ENCODE measurements around the gene MIDN. TPM values are rescaled to one million over a fixed set of nuclear protein-coding genes. Genes with fewer than 3 reads are reported as not detected.

The MIDN gene
- polyA plus RNA-seq, 1 donor from 2014 or later: 24.8 TPM

DNA sequence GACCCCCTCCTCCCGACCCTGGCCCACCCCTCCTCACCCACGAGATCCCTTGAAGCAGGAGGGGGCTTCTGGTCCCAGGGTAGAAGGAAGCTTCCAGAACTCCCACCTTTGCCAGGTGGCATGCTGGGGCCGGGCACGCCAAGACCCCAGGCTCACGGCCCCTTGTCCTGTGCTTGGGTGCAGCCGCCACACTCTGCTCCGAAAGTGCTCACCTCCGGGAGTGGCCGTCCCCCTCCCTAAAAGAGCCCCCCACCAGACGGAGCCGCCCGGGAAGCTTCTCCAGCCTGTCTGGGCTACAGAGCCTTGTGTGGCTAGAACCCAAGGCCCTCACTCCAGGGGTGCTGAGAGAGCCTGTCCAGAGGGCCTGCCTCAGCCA, 35.5 kb downstream of the MIDN start:
- no peaks in the 10 kb centered on the region for H3K36me3 ChIP-seq (ENCODE audit: insufficient read depth, low read length)
- no peak overlapping the region for H3K4me3 ChIP-seq (ENCODE audit: low read length)
- H3K9me2 ChIP-seq (ENCODE audit: insufficient read depth, low read length): no peaks in the 10 kb centered on the region
- no peak overlapping the region for H3K27ac ChIP-seq (ENCODE audit: low read length)
- TF ChIP-seq POLR2AphosphoS5 (IDR thresholded peaks at IDR 0.05) (no peak), EP300 (conservative IDR thresholded peaks at IDR 0.05; ENCODE audit: poor library complexity, severe bottlenecking) (no peak), SMC3 (conservative IDR thresholded peaks at IDR 0.05; ENCODE audit: poor library complexity) (no peak), TAF1 (IDR thresholded peaks at IDR 0.05; ENCODE audit: low read depth) (no peak), MXI1 (conservative IDR thresholded peaks at IDR 0.05; ENCODE audit: poor library complexity, severe bottlenecking) (no peak), EZH2 (IDR thresholded peaks at IDR 0.05; ENCODE audit: borderline replicate concordance, insufficient read depth, low read length, poor library complexity, severe bottlenecking) (no peak), RAD21 (conservative IDR thresholded peaks at IDR 0.05) (no peak)
- TF ChIP-seq, protein P1, sequence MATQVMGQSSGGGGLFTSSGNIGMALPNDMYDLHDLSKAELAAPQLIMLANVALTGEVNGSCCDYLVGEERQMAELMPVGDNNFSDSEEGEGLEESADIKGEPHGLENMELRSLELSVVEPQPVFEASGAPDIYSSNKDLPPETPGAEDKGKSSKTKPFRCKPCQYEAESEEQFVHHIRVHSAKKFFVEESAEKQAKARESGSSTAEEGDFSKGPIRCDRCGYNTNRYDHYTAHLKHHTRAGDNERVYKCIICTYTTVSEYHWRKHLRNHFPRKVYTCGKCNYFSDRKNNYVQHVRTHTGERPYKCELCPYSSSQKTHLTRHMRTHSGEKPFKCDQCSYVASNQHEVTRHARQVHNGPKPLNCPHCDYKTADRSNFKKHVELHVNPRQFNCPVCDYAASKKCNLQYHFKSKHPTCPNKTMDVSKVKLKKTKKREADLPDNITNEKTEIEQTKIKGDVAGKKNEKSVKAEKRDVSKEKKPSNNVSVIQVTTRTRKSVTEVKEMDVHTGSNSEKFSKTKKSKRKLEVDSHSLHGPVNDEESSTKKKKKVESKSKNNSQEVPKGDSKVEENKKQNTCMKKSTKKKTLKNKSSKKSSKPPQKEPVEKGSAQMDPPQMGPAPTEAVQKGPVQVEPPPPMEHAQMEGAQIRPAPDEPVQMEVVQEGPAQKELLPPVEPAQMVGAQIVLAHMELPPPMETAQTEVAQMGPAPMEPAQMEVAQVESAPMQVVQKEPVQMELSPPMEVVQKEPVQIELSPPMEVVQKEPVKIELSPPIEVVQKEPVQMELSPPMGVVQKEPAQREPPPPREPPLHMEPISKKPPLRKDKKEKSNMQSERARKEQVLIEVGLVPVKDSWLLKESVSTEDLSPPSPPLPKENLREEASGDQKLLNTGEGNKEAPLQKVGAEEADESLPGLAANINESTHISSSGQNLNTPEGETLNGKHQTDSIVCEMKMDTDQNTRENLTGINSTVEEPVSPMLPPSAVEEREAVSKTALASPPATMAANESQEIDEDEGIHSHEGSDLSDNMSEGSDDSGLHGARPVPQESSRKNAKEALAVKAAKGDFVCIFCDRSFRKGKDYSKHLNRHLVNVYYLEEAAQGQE (IDR thresholded peaks at IDR 0.05; ENCODE audit: borderline replicate concordance): no peak
- TF ChIP-seq, protein P2, sequence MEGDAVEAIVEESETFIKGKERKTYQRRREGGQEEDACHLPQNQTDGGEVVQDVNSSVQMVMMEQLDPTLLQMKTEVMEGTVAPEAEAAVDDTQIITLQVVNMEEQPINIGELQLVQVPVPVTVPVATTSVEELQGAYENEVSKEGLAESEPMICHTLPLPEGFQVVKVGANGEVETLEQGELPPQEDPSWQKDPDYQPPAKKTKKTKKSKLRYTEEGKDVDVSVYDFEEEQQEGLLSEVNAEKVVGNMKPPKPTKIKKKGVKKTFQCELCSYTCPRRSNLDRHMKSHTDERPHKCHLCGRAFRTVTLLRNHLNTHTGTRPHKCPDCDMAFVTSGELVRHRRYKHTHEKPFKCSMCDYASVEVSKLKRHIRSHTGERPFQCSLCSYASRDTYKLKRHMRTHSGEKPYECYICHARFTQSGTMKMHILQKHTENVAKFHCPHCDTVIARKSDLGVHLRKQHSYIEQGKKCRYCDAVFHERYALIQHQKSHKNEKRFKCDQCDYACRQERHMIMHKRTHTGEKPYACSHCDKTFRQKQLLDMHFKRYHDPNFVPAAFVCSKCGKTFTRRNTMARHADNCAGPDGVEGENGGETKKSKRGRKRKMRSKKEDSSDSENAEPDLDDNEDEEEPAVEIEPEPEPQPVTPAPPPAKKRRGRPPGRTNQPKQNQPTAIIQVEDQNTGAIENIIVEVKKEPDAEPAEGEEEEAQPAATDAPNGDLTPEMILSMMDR (IDR thresholded peaks at IDR 0.05; ENCODE audit: poor library complexity, severe bottlenecking): no peak
- no peak overlapping the region for H2AFZ ChIP-seq (ENCODE audit: low read depth, low read length)
- H3K27me3 ChIP-seq (ENCODE audit: insufficient read depth, low read depth, low read length): no peaks in the 10 kb centered on the region
- no peak overlapping the region for H3K9ac ChIP-seq (ENCODE audit: low read length)
- H3K9me3 ChIP-seq (ENCODE audit: low read length): no peaks in the 10 kb centered on the region
- H3K79me2 ChIP-seq (replicated peaks; ENCODE audit: insufficient read depth, low read length): peaks cover 22% of the 10 kb centered on the region
- H3F3A ChIP-seq (ENCODE audit: insufficient read depth, low read length, poor library complexity, severe bottlenecking): no peaks in the 10 kb centered on the region
- no peaks in the 10 kb centered on the region for H4K20me1 ChIP-seq (ENCODE audit: insufficient read depth)
- no peak overlapping the region for H3K4me2 ChIP-seq (ENCODE audit: low read length)

DNA sequence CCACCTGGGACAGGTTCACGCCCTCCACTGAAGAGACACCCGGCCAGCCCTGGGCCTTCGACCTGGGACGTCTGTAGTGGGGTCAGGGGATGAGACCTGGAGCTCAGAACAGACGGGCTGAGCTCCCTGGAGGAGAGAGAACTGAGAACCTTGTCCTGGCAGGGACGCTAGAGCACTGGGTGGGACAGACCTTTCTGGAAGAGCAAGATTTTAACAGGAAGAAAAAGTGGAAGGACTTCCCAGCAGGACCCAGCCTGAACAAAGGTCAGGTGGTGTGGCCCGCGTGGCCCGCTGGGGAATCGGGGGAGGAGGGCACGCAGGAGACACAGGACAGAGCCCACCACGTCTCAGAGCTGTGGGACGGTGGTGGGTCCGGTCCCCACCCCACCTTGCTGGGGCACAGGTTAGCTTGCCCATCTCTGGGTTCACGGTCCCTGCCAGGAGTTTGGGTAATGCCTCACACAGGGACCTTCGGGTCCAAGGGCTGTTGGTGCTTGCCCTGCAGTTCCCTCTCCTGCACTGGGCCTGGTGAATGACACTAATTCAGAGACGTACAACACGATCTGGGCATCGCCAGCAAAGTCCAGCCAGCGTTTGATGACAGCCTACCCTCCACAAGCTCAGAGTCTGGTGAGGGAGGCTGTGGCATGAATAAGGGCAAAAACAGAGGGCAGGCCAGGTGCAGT, 36.1 kb downstream of the MIDN start:
- Histone ChIP-seq H3F3A (ENCODE audit: insufficient read depth, low read length, poor library complexity, severe bottlenecking) (no peaks in the 10 kb centered on the region), H3K9ac (ENCODE audit: low read length) (no peak overlapping the region), H3K4me2 (ENCODE audit: low read length) (no peak overlapping the region), H3K9me2 (ENCODE audit: insufficient read depth, low read length) (no peaks in the 10 kb centered on the region), H3K4me3 (ENCODE audit: low read length) (no peak overlapping the region), H3K27me3 (ENCODE audit: insufficient read depth, low read depth, low read length) (no peaks in the 10 kb centered on the region), H3K27ac (ENCODE audit: low read length) (no peak overlapping the region), H4K20me1 (ENCODE audit: insufficient read depth) (no peaks in the 10 kb centered on the region), H3K9me3 (ENCODE audit: low read length) (no peaks in the 10 kb centered on the region), H3K79me2 (replicated peaks; ENCODE audit: insufficient read depth, low read length) (peaks cover 22% of the 10 kb centered on the region), H2AFZ (ENCODE audit: low read depth, low read length) (no peak overlapping the region), H3K36me3 (ENCODE audit: insufficient read depth, low read length) (no peaks in the 10 kb centered on the region)
- TF ChIP-seq POLR2AphosphoS5 (IDR thresholded peaks at IDR 0.05) (no peak), MXI1 (conservative IDR thresholded peaks at IDR 0.05; ENCODE audit: poor library complexity, severe bottlenecking) (no peak), EZH2 (IDR thresholded peaks at IDR 0.05; ENCODE audit: borderline replicate concordance, insufficient read depth, low read length, poor library complexity, severe bottlenecking) (no peak), RAD21 (conservative IDR thresholded peaks at IDR 0.05) (no peak), EP300 (conservative IDR thresholded peaks at IDR 0.05; ENCODE audit: poor library complexity, severe bottlenecking) (no peak), SMC3 (conservative IDR thresholded peaks at IDR 0.05; ENCODE audit: poor library complexity) (no peak), TAF1 (IDR thresholded peaks at IDR 0.05; ENCODE audit: low read depth) (no peak)
- TF ChIP-seq, protein P2 (IDR thresholded peaks at IDR 0.05; ENCODE audit: poor library complexity, severe bottlenecking): no peak
